Caki2 (cell line): ENCODE measurements around the gene TNNI2. TPM values are rescaled to one million over a fixed set of nuclear protein-coding genes. Genes with fewer than 3 reads are reported as not detected.

Experiments used
- DNase-seq: peaks from one replicate; pipeline ENCODE4 v3.0.0-alpha.2; 2015; ENCODE audit warnings: low read depth
- in situ Hi-C: cut with HindIII; loops from 2 replicates; pipeline ENCODE4 v1.10.0; 2016; ENCODE audit warnings: low sequenced_read_pairs, low pct_unique_long_range_greater_than_20kb, mixed read lengths
- total RNA-seq: library from RNA; depleted of rRNA; stranded (reverse); fragments of >200 nt; shearing (Covaris generic); gene quantifications from 2 replicates; pipeline ENCODE4 v1.2.3, GENCODE V29; 2014; ENCODE audit warnings: low replicate concordance

The TNNI2 gene
- total RNA-seq, 1 experiment from 2014 or later: not detected

- in situ Hi-C loops: no loop called here
These were observed 14.8 kb downstream of the TNNI2 start for GRCh38 chr11:1853376-1854131.

GRCh38 chr11:1854132-1854948, 15.6 kb downstream of the TNNI2 start:
- no peak for DNase-seq
- in situ Hi-C loops: no loop called here

More at GRCh38 chr11:1853376-1854131, 14.8 kb downstream of the TNNI2 start:
- DNase-seq: no peak

GRCh38 chr11:1854949-1855885, 16.4 kb downstream of the TNNI2 start:
- in situ Hi-C loops: no loop called here

GRCh38 chr11:1855886-1856265, 17.1 kb downstream of the TNNI2 start:
- in situ Hi-C loops: no loop called here

More at GRCh38 chr11:1854949-1855885, 16.4 kb downstream of the TNNI2 start:
- DNase-seq: no peak

GRCh38 chr11:1856306-1857005, 17.7 kb downstream of the TNNI2 start:
- in situ Hi-C loops: no loop called here
- DNase-seq: no peak

More at GRCh38 chr11:1855886-1856265, 17.1 kb downstream of the TNNI2 start:
- DNase-seq: no peak

GRCh38 chr11:1857064-1857463, 18.3 kb downstream of the TNNI2 start:
- in situ Hi-C loops: no loop called here
- no peak for DNase-seq

- no peak for DNase-seq
- in situ Hi-C loops: no loop called here
These were observed 19.4 kb downstream of the TNNI2 start for GRCh38 chr11:1858154-1858553.

GRCh38 chr11:1858576-1858975, 19.8 kb downstream of the TNNI2 start:
- in situ Hi-C loops: no loop called here
- no peak for DNase-seq

- in situ Hi-C loops: no loop called here
These were observed 20.2 kb downstream of the TNNI2 start for GRCh38 chr11:1859004-1859403.

GRCh38 chr11:1860108-1860507, 21.3 kb downstream of the TNNI2 start:
- in situ Hi-C loops: no loop called here
- no peak for DNase-seq

More at GRCh38 chr11:1859004-1859403, 20.2 kb downstream of the TNNI2 start:
- no peak for DNase-seq

- no peak for DNase-seq
- in situ Hi-C loops: no loop called here
These were observed 22.9 kb downstream of the TNNI2 start for GRCh38 chr11:1861435-1862411.

- in situ Hi-C loops: no loop called here
- DNase-seq: no peak
These were observed 24.0 kb downstream of the TNNI2 start for GRCh38 chr11:1862588-1863351.

- peak; percentile 33 for DNase-seq
- in situ Hi-C loops: no loop called here
These were observed 24.8 kb downstream of the TNNI2 start for GRCh38 chr11:1863352-1864216.

- DNase-seq: no peak
- in situ Hi-C loops: no loop called here
These were observed 25.4 kb downstream of the TNNI2 start for GRCh38 chr11:1864231-1864630.
